IPS-NIHi7 (cell line): ENCODE measurements around the gene KAT8.
"Not testable (repeated sequence)": the region's sequence is repeated elsewhere in the genome, so short reads cannot be mapped to it uniquely, and the experiment has no call there.

Experiments used
- DNase-seq: peaks from one replicate; pipeline ENCODE4 v3.0.0; 2012; ENCODE audit warnings: mixed read lengths; ENCODE audit errors: extremely low spot score

KAT8 gene

GRCh38 chr16:31131841-31132271 lies 14.4 kb downstream of the KAT8 start:
- no peak for DNase-seq

GRCh38 chr16:31132303-31132979 lies 15.0 kb downstream of the KAT8 start:
- no peak for DNase-seq

- DNase-seq, result no peak
Measured at GRCh38 chr16:31133046-31133501, 15.6 kb downstream of the KAT8 start.

- peak; percentile 34 for DNase-seq
Measured at GRCh38 chr16:31134091-31134571, 16.7 kb downstream of the KAT8 start.

- DNase-seq, result peak; percentile 68
Measured at GRCh38 chr16:31134625-31135534, 17.4 kb downstream of the KAT8 start.

- peak; percentile 56 for DNase-seq
Measured at GRCh38 chr16:31135535-31136286, 18.2 kb downstream of the KAT8 start, which contains the start of gene PRSS8. TSS of gene PRSS8 (minus strand) at chr16:31135727. CDS start at chr16:31135498, 229 bp downstream.

GRCh38 chr16:31136287-31136662 lies 18.8 kb downstream of the KAT8 start:
- DNase-seq, result no peak

- not testable (repeated sequence) for DNase-seq
Measured at GRCh38 chr16:31136822-31137499, 19.5 kb downstream of the KAT8 start.

GRCh38 chr16:31138621-31139578 lies 21.4 kb downstream of the KAT8 start:
- peak; percentile 62 for DNase-seq

GRCh38 chr16:31141071-31141469 lies 23.6 kb downstream of the KAT8 start:
- DNase-seq, result not testable (repeated sequence)

GRCh38 chr16:31141489-31142108 lies 24.1 kb downstream of the KAT8 start:
- no peak for DNase-seq

GRCh38 chr16:31142109-31143010 lies 24.9 kb downstream of the KAT8 start:
- peak; percentile 99 for DNase-seq

GRCh38 chr16:31143011-31143693 lies 25.7 kb downstream of the KAT8 start:
- no peak for DNase-seq

GRCh38 chr16:31143694-31144148 lies 26.3 kb downstream of the KAT8 start:
- DNase-seq, result no peak

GRCh38 chr16:31144418-31144817 lies 27.0 kb downstream of the KAT8 start:
- not testable (repeated sequence) for DNase-seq

GRCh38 chr16:31145398-31145990 lies 28.0 kb downstream of the KAT8 start:
- DNase-seq, result no peak

GRCh38 chr16:31147574-31147973 lies 30.1 kb downstream of the KAT8 start:
- no peak for DNase-seq
